ENCODE results near the gene ERCC6L2. TPM values are rescaled to one million over a fixed set of nuclear protein-coding genes. Genes with fewer than 3 reads are reported as not detected.

ERCC6L2 gene
- total RNA-seq, 1 experiment from 2014 or later, result 39.7 TPM

DNA sequence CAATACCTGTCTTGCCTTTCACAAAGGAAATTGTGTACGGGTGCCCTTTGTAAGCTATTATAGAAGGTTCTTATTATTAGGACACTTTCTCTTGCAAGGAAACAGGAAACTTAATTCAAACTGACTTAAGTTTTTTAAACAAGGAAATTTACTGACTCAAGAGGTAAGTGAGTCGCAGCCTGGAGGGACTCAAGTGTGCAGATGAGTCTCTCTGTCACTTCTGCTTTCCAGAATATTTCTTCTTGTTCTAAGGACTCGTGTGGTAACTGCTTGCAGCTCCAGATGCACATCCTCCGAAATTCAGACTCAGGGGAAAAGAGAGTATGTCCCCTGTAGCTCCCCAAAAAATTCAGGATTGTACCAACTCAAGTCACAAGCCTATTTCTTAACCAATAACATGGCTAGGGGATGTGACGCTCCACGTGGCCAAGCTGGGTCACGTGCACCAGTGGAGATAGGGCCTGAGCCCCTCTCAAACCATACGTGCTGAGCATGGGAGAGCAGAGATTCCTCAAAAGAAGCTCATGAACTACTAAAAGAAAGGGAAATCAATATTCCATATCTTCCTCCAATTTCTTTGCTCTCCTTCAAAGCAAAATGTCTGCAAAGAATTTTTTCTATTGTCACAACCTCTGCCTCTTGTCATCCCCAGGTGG lies 49.2 kb upstream of the ERCC6L2 start:
- Histone ChIP-seq H3K27me3 (ENCODE audit: control insufficient read depth, insufficient read depth, low read length) (no peaks in the 10 kb centered on the region; the same call in 1 of the 2 replicates), H3K27ac (ENCODE audit: low read length) (no peak overlapping the region), H3K4me1 (ENCODE audit: control insufficient read depth, insufficient read depth, low read length) (no peaks in the 10 kb centered on the region), H3K36me3 (ENCODE audit: control insufficient read depth, insufficient read depth, low read length) (no peaks in the 10 kb centered on the region), H3K9me3 (ENCODE audit: control insufficient read depth, insufficient read depth, low read depth, low read length) (no peaks in the 10 kb centered on the region), H3K4me3 (ENCODE audit: low read depth in 2 of 2, low read length in 2 of 2) (no peak overlapping the region)
- intact Hi-C loops (cut with micrococcal nuclease; ENCODE audit: unreplicated experiment), result no loop called here
- POLR2A ChIA-PET, result no interaction called here
- in situ Hi-C loops (cut with HindIII; ENCODE audit: low pct_unique_long_range_greater_than_20kb, low sequenced_read_pairs), result no loop called here
- DNase-seq (ENCODE audit: low read depth, low spot score) (no peak), ATAC-seq (no peak)
- CTCF ChIA-PET, result no interaction called here
- TF ChIP-seq SIN3A (IDR thresholded peaks at IDR 0.05; ENCODE audit: borderline replicate concordance, insufficient read depth, low read depth, low read length) (no peak), POLR2AphosphoS5 (IDR thresholded peaks at IDR 0.05; ENCODE audit: low read depth, low read length) (no peak), TCF7L2 (IDR thresholded peaks at IDR 0.05; ENCODE audit: low read depth, low read length) (no peak)
- TF ChIP-seq, protein P1, sequence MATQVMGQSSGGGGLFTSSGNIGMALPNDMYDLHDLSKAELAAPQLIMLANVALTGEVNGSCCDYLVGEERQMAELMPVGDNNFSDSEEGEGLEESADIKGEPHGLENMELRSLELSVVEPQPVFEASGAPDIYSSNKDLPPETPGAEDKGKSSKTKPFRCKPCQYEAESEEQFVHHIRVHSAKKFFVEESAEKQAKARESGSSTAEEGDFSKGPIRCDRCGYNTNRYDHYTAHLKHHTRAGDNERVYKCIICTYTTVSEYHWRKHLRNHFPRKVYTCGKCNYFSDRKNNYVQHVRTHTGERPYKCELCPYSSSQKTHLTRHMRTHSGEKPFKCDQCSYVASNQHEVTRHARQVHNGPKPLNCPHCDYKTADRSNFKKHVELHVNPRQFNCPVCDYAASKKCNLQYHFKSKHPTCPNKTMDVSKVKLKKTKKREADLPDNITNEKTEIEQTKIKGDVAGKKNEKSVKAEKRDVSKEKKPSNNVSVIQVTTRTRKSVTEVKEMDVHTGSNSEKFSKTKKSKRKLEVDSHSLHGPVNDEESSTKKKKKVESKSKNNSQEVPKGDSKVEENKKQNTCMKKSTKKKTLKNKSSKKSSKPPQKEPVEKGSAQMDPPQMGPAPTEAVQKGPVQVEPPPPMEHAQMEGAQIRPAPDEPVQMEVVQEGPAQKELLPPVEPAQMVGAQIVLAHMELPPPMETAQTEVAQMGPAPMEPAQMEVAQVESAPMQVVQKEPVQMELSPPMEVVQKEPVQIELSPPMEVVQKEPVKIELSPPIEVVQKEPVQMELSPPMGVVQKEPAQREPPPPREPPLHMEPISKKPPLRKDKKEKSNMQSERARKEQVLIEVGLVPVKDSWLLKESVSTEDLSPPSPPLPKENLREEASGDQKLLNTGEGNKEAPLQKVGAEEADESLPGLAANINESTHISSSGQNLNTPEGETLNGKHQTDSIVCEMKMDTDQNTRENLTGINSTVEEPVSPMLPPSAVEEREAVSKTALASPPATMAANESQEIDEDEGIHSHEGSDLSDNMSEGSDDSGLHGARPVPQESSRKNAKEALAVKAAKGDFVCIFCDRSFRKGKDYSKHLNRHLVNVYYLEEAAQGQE (IDR thresholded peaks at IDR 0.05; ENCODE audit: insufficient read depth in 1 of 2, low read depth in 2 of 2, low read length in 1 of 2), result no peak
- TF ChIP-seq, protein P2, sequence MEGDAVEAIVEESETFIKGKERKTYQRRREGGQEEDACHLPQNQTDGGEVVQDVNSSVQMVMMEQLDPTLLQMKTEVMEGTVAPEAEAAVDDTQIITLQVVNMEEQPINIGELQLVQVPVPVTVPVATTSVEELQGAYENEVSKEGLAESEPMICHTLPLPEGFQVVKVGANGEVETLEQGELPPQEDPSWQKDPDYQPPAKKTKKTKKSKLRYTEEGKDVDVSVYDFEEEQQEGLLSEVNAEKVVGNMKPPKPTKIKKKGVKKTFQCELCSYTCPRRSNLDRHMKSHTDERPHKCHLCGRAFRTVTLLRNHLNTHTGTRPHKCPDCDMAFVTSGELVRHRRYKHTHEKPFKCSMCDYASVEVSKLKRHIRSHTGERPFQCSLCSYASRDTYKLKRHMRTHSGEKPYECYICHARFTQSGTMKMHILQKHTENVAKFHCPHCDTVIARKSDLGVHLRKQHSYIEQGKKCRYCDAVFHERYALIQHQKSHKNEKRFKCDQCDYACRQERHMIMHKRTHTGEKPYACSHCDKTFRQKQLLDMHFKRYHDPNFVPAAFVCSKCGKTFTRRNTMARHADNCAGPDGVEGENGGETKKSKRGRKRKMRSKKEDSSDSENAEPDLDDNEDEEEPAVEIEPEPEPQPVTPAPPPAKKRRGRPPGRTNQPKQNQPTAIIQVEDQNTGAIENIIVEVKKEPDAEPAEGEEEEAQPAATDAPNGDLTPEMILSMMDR (IDR thresholded peaks at IDR 0.05), result no peak
- no TSS peak for BruUV-seq (replicated peaks)

- Histone ChIP-seq H3K4me1 (ENCODE audit: control insufficient read depth, insufficient read depth, low read length) (no peaks in the 10 kb centered on the region), H3K9me3 (ENCODE audit: control insufficient read depth, insufficient read depth, low read depth, low read length) (no peaks in the 10 kb centered on the region), H3K36me3 (ENCODE audit: control insufficient read depth, insufficient read depth, low read length) (no peaks in the 10 kb centered on the region), H3K27me3 (ENCODE audit: control insufficient read depth, insufficient read depth, low read length) (no peaks in the 10 kb centered on the region; the same call in 1 of the 2 replicates), H3K4me3 (ENCODE audit: low read depth in 2 of 2, low read length in 2 of 2) (no peak overlapping the region), H3K27ac (ENCODE audit: low read length) (no peak overlapping the region)
- TF ChIP-seq POLR2AphosphoS5 (IDR thresholded peaks at IDR 0.05; ENCODE audit: low read depth, low read length) (no peak), TCF7L2 (IDR thresholded peaks at IDR 0.05; ENCODE audit: low read depth, low read length) (no peak), SIN3A (IDR thresholded peaks at IDR 0.05; ENCODE audit: borderline replicate concordance, insufficient read depth, low read depth, low read length) (no peak)
- TF ChIP-seq, protein P2 (IDR thresholded peaks at IDR 0.05), result no peak
- TF ChIP-seq, protein P1 (IDR thresholded peaks at IDR 0.05; ENCODE audit: insufficient read depth in 1 of 2, low read depth in 2 of 2, low read length in 1 of 2), result no peak
- DNase-seq (ENCODE audit: low read depth, low spot score) (no peak), ATAC-seq (no peak)
- intact Hi-C loops (cut with micrococcal nuclease; ENCODE audit: unreplicated experiment) (no loop called here), in situ Hi-C loops (cut with HindIII; ENCODE audit: low pct_unique_long_range_greater_than_20kb, low sequenced_read_pairs) (no loop called here)
- POLR2A ChIA-PET, result no interaction called here
- no TSS peak for BruUV-seq (replicated peaks)
- CTCF ChIA-PET, result no interaction called here
These were observed 44.7 kb upstream of the ERCC6L2 start for GRCh38 chr9:95830768-95831167.
